HCT116 (cell line): ENCODE measurements around the gene ZNF423. TPM values are rescaled to one million over a fixed set of nuclear protein-coding genes. Genes with fewer than 3 reads are reported as not detected.

Experiments used
- ATAC-seq: fragments of 200-7000 bp; cut with Tn5 transposase; 2 replicates; pipeline ENCODE4 v1.9.1; 2020; ENCODE audit warnings: mild to moderate bottlenecking, moderate library complexity
- BruUV-seq: library from RNA; stranded (reverse); fragments of 400-500 nt; replicated peaks from 2 replicates; lab custom pipeline; 2021; lab: Mats Ljungman, UMichigan
- CTCF ChIA-PET: fragments of 300-600 bp; sonication (Branson Sonifier 250); formaldehyde crosslinking; loops from one replicate; lab custom pipeline; 2021; ENCODE audit warnings: antibody characterized with exemption; lab: Charles Lee
- POLR2A ChIA-PET: fragments of 300-600, 350-600 bp; sonication (Branson Sonifier 250); formaldehyde crosslinking; loops from one replicate; lab custom pipeline; 2021; ENCODE audit warnings: antibody characterized with exemption; lab: Charles Lee
- RAD21 ChIA-PET, 2 experiments: fragments of 300-600 bp; sonication (Branson Sonifier 250); formaldehyde crosslinking; loops; one replicate each; lab custom pipeline; 2023; ENCODE audit warnings: low total read pairs in 2 of 2; ENCODE audit not compliant: uncharacterized antibody in 2 of 2, unreplicated experiment in 2 of 2, low non-redundant PET in 1 of 2; lab: Charles Lee
- DNase-seq: peaks from one replicate; pipeline ENCODE4 v3.0.0-alpha.2; 2010; ENCODE audit warnings: low read depth, low spot score
- H2AFZ ChIP-seq: fragments of 200-600 bp; shearing (Covaris generic), sonication (generic); 2 replicates; pipeline ENCODE4 v1.6.1; 2017; ENCODE audit warnings: low read depth, mixed run types, mixed read lengths, antibody characterized with exemption, low read length; ENCODE audit not compliant: poor library complexity, severe bottlenecking
- H3K27ac ChIP-seq: 2 replicates; pipeline ENCODE4 v1.5.1; 2012; ENCODE audit warnings: low read depth, low read length
- H3K27me3 ChIP-seq: fragments of 200-600 bp; sonication (generic); 2 replicates; pipeline ENCODE4 v1.6.1; 2016; ENCODE audit warnings: mixed run types, low read length, mixed read lengths; ENCODE audit not compliant: insufficient read depth
- H3K36me3 ChIP-seq, 2 experiments: fragments of 200-500 bp in 1 of 2; fragments of 200-600 bp in 1 of 2; sonication (Bioruptor generic) in 1 of 2; sonication (generic) in 1 of 2; 2 replicates each; pipeline versions ENCODE4 v1.5.1 to v1.6.1; 2014 to 2016; ENCODE audit warnings: low read length in 2 of 2, inconsistent platforms in 1 of 2, mixed read lengths in 1 of 2, mixed run types in 1 of 2; ENCODE audit not compliant: insufficient read depth in 2 of 2, control insufficient read depth in 1 of 2
- H3K4me1 ChIP-seq, 2 experiments: fragments of 200-600 bp in 1 of 2; sonication (generic) in 1 of 2; 2 replicates each; pipeline versions ENCODE4 v1.5.1 to v1.6.1; 2012 to 2017; ENCODE audit warnings: low read length in 2 of 2, inconsistent platforms in 1 of 2, mild to moderate bottlenecking in 1 of 2, mixed read lengths in 1 of 2, mixed run types in 1 of 2, moderate library complexity in 1 of 2; ENCODE audit not compliant: insufficient read depth in 2 of 2, control insufficient read depth in 1 of 2
- H3K4me2 ChIP-seq: fragments of 200-600 bp; sonication (generic); 2 replicates; pipeline ENCODE4 v1.6.1; 2017; ENCODE audit warnings: mixed run types, low read length, mixed read lengths
- H3K4me3 ChIP-seq, 2 experiments: fragments of 200-600 bp in 1 of 2; sonication (generic) in 1 of 2; replicated peaks in 1 of 2; 2 replicates each; pipeline ENCODE4 v1.5.1; 2011 to 2016; ENCODE audit warnings: low read length in 2 of 2, control low read depth in 1 of 2, low read depth in 1 of 2, mild to moderate bottlenecking in 1 of 2, mixed read lengths in 1 of 2, mixed run types in 1 of 2
- H3K79me2 ChIP-seq: fragments of 200-600 bp; sonication (generic); 2 replicates; pipeline ENCODE4 v1.6.1; 2017; ENCODE audit warnings: mild to moderate bottlenecking, mixed run types, low read length, moderate library complexity, mixed read lengths; ENCODE audit not compliant: insufficient read depth
- H3K9ac ChIP-seq: fragments of 200-600 bp; sonication (generic); 2 replicates; pipeline ENCODE4 v1.6.1; 2016; ENCODE audit warnings: low read length, mixed read lengths
- H3K9me2 ChIP-seq: fragments of 200-600 bp; sonication (generic), shearing (Covaris generic); 2 replicates; pipeline ENCODE4 v1.6.1; 2017; ENCODE audit warnings: mixed run types, mild to moderate bottlenecking, moderate library complexity; ENCODE audit not compliant: insufficient read depth
- H3K9me3 ChIP-seq, 2 experiments: fragments of 200-500 bp in 1 of 2; fragments of 200-600 bp in 1 of 2; sonication (Bioruptor generic) in 1 of 2; sonication (generic) in 1 of 2; 2 replicates each; pipeline ENCODE4 v1.6.1; 2014 to 2017; ENCODE audit warnings: low read length in 2 of 2, mixed read lengths in 2 of 2, inconsistent platforms in 1 of 2, low read depth in 1 of 2, mild to moderate bottlenecking in 1 of 2, mixed run types in 1 of 2, moderate library complexity in 1 of 2; ENCODE audit not compliant: control insufficient read depth in 1 of 2, insufficient read depth in 1 of 2
- H4K20me1 ChIP-seq: fragments of 200-600 bp; sonication (generic), shearing (Covaris generic); 2 replicates; pipeline ENCODE4 v1.6.1; 2017; ENCODE audit warnings: mixed run types, mild to moderate bottlenecking, moderate library complexity; ENCODE audit not compliant: insufficient read depth
- CEBPB ChIP-seq: IDR thresholded peaks from 2 replicates; pipeline ENCODE4 v1.6.1; 2012; ENCODE audit warnings: low read depth
- EGR1 ChIP-seq: IDR thresholded peaks from 2 replicates; pipeline ENCODE4 v1.6.1; 2012; ENCODE audit warnings: low read depth
- EZH2 ChIP-seq: fragments of 200-600 bp; sonication (generic); IDR thresholded peaks from 2 replicates; pipeline ENCODE4 v1.6.1; 2017; ENCODE audit warnings: antibody characterized with exemption, mixed run types
- EZH2phosphoT487 ChIP-seq: fragments of 200-600 bp; IDR thresholded peaks from 2 replicates; pipeline ENCODE4 v1.6.1; 2018; ENCODE audit warnings: antibody characterized with exemption, borderline replicate concordance
- FOSL1 ChIP-seq: IDR thresholded peaks from 2 replicates; pipeline ENCODE4 v1.6.1; 2012; ENCODE audit warnings: low read depth
- JUND ChIP-seq: IDR thresholded peaks from 2 replicates; pipeline ENCODE4 v1.6.1; 2012
- RAD21 ChIP-seq: IDR thresholded peaks from 2 replicates; pipeline ENCODE4 v1.6.1; 2012; ENCODE audit warnings: low read depth, mild to moderate bottlenecking
- SIN3A ChIP-seq: IDR thresholded peaks from 2 replicates; pipeline ENCODE4 v1.6.1; 2012; ENCODE audit warnings: low read depth
- SRF ChIP-seq: IDR thresholded peaks from 2 replicates; pipeline ENCODE4 v1.6.1; 2012; ENCODE audit warnings: low read depth
- TCF7L2 ChIP-seq: IDR thresholded peaks from 2 replicates; pipeline ENCODE4 v1.7.0; 2011; ENCODE audit warnings: borderline replicate concordance, inconsistent platforms; ENCODE audit not compliant: insufficient read depth, insufficient read length; ENCODE audit errors: extremely low read depth
- ZFX ChIP-seq: fragments of 450-650 bp; IDR thresholded peaks from 2 replicates; pipeline ENCODE4 v1.6.1; 2017
- intact Hi-C: fragments of 100-400 bp; cut with micrococcal nuclease; formaldehyde crosslinking; loops from 2 replicates; pipeline ENCODE4 v1.10.0; 2022
- total RNA-seq: library from RNA; stranded (reverse); gene quantifications from one replicate; pipeline ENCODE4 v1.2.1, GENCODE V29; 2021; ENCODE audit not compliant: unreplicated experiment
- TF ChIP-seq, protein P1 (sequence below): IDR thresholded peaks from 2 replicates; pipeline ENCODE4 v1.6.1; 2012
- TF ChIP-seq, protein P2 (sequence below): IDR thresholded peaks from 2 replicates; pipeline ENCODE4 v1.6.1; 2011; ENCODE audit warnings: mild to moderate bottlenecking, low read length, moderate library complexity; ENCODE audit not compliant: insufficient replicate concordance; ENCODE audit errors: extremely low read depth
- TF ChIP-seq, protein P3 (sequence below): IDR thresholded peaks from 2 replicates; pipeline ENCODE4 v1.6.1; 2012; ENCODE audit warnings: low read depth

The ZNF423 gene
- total RNA-seq, 1 experiment from 2014 or later = 0.22 TPM

DNA sequence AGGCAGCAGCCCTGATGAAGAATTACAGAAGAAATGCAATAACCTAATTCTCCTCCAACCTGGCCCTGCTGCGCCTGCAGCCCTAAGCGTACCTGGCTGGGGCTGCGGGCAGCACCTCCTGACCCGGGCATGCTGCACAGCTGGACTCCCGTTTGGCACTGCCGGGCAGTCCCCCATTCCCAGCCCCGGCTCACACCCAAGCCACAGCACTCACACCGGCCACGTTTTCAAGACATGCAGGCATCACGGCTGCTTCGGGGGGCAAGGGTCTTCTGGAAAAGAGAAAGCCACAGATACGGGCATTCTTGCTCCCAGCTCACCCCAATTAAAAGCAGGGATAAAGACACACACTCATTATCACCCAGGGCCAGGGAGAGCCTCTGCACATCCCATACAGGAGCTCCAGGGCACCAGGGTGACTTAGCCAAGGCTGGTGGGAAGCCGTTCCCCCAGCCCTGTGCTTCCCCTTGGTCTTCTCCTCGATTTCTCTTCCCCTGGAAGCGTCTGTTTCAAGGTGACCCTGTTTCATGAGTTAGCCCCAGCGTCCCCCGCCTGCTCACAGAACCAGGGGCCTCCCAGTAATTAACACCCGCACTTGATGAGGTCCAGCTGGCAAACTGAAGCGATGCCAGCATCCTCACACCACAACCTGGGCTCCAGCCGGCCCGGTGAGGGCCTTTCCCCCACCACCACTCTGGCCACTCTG lies 265.6 kb downstream of the ZNF423 start:
- CTCF ChIA-PET = no interaction called here
- POLR2A ChIA-PET = no interaction called here
- Histone ChIP-seq H3K4me2 (no peak overlapping the region), H3K4me3 (no peak overlapping the region), H2AFZ (no peak overlapping the region), H3K27ac (no peak overlapping the region), H3K27me3 (peaks cover 24% of the 10 kb centered on the region), H3K9ac (no peak overlapping the region), H3K9me2 (no peaks in the 10 kb centered on the region), H3K79me2 (no peaks in the 10 kb centered on the region), H3K9me3 (no peaks in the 10 kb centered on the region), H4K20me1 (no peaks in the 10 kb centered on the region), H3K4me1 (no peaks in the 10 kb centered on the region), H3K36me3 (no peaks in the 10 kb centered on the region)
- RAD21 ChIA-PET = no interaction called here
- TF ChIP-seq SIN3A = no peak
- TF ChIP-seq SRF = no peak
- no peak for TF ChIP-seq FOSL1
- TF ChIP-seq EZH2phosphoT487 = no peak
- TF ChIP-seq, protein P1, sequence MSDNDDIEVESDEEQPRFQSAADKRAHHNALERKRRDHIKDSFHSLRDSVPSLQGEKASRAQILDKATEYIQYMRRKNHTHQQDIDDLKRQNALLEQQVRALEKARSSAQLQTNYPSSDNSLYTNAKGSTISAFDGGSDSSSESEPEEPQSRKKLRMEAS = no peak
- no peak for TF ChIP-seq ZFX
- TF ChIP-seq TCF7L2 = no peak
- BruUV-seq = no TSS peak
- DNase-seq (no peak), ATAC-seq (no peak)
- intact Hi-C loops = no loop called here

DNA sequence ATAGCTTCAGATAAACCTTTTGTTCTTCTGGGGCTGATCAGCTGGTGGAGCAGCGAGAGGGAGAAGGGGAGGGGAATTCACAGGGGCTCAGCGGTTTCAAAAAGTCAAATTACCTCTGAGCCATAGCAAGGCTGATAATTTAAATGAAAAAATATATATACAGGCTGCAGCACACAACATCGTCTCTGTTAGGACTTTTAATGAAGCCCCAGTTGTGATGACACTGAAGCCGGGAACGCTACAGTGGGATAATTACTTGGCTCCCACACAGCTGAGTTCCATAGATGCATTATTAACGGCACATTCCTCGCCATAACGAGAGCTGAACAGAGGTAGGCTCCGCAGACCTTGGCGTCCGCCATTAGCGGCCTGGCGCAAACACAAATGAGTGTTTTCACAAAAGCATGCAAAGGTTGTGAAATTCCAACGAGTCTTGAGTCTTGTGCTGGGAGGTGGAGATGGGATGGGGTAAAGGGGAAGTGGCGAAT lies 266.3 kb downstream of the ZNF423 start:
- ChIA-PET CTCF (no interaction called here), RAD21 (no interaction called here), POLR2A (no interaction called here)
- Histone ChIP-seq H3K4me2 (no peak overlapping the region), H4K20me1 (no peaks in the 10 kb centered on the region), H3K9ac (no peak overlapping the region), H3K9me2 (no peaks in the 10 kb centered on the region), H3K9me3 (no peaks in the 10 kb centered on the region), H3K27ac (no peak overlapping the region), H2AFZ (no peak overlapping the region), H3K4me3 (no peak overlapping the region), H3K27me3 (peaks cover 23% of the 10 kb centered on the region), H3K36me3 (no peaks in the 10 kb centered on the region), H3K79me2 (no peaks in the 10 kb centered on the region), H3K4me1 (no peaks in the 10 kb centered on the region)
- ATAC-seq (no peak), DNase-seq (no peak)
- no TSS peak for BruUV-seq
- intact Hi-C loops = no loop called here
- TF ChIP-seq TCF7L2 (no peak), EGR1 (no peak), CEBPB (no peak), FOSL1 (no peak), JUND (no peak), EZH2 (no peak), SRF (no peak), RAD21 (no peak)
- TF ChIP-seq, protein P2, sequence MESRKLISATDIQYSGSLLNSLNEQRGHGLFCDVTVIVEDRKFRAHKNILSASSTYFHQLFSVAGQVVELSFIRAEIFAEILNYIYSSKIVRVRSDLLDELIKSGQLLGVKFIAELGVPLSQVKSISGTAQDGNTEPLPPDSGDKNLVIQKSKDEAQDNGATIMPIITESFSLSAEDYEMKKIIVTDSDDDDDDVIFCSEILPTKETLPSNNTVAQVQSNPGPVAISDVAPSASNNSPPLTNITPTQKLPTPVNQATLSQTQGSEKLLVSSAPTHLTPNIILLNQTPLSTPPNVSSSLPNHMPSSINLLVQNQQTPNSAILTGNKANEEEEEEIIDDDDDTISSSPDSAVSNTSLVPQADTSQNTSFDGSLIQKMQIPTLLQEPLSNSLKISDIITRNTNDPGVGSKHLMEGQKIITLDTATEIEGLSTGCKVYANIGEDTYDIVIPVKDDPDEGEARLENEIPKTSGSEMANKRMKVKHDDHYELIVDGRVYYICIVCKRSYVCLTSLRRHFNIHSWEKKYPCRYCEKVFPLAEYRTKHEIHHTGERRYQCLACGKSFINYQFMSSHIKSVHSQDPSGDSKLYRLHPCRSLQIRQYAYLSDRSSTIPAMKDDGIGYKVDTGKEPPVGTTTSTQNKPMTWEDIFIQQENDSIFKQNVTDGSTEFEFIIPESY = no peak
- TF ChIP-seq, protein P1 = no peak
- TF ChIP-seq, protein P3, sequence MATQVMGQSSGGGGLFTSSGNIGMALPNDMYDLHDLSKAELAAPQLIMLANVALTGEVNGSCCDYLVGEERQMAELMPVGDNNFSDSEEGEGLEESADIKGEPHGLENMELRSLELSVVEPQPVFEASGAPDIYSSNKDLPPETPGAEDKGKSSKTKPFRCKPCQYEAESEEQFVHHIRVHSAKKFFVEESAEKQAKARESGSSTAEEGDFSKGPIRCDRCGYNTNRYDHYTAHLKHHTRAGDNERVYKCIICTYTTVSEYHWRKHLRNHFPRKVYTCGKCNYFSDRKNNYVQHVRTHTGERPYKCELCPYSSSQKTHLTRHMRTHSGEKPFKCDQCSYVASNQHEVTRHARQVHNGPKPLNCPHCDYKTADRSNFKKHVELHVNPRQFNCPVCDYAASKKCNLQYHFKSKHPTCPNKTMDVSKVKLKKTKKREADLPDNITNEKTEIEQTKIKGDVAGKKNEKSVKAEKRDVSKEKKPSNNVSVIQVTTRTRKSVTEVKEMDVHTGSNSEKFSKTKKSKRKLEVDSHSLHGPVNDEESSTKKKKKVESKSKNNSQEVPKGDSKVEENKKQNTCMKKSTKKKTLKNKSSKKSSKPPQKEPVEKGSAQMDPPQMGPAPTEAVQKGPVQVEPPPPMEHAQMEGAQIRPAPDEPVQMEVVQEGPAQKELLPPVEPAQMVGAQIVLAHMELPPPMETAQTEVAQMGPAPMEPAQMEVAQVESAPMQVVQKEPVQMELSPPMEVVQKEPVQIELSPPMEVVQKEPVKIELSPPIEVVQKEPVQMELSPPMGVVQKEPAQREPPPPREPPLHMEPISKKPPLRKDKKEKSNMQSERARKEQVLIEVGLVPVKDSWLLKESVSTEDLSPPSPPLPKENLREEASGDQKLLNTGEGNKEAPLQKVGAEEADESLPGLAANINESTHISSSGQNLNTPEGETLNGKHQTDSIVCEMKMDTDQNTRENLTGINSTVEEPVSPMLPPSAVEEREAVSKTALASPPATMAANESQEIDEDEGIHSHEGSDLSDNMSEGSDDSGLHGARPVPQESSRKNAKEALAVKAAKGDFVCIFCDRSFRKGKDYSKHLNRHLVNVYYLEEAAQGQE = no peak
